HG03457 (cell line): ENCODE results near the gene VRK3.
A peak's percentile ranks its signal among the peaks of the same experiment; 100 is the strongest.

Experiments
- ATAC-seq: cut with Tn5 transposase; IDR thresholded peaks from one replicate; pipeline ENCODE4 v1.9.1; 2021; ENCODE audit warnings: moderate number of reproducible peaks; ENCODE audit not compliant: unreplicated experiment

VRK3 gene

GRCh38 chr19:49932731-49933131 lies 92.4 kb downstream of the VRK3 start:
- no peak for ATAC-seq

- ATAC-seq, result no peak
Measured at GRCh38 chr19:49932041-49932451, 93.1 kb downstream of the VRK3 start.

- ATAC-seq, result no peak
Measured at GRCh38 chr19:49931293-49932040, 93.7 kb downstream of the VRK3 start.

- ATAC-seq, result no peak
Measured at GRCh38 chr19:49930483-49931011, 94.6 kb downstream of the VRK3 start.

GRCh38 chr19:49929611-49930482 lies 95.3 kb downstream of the VRK3 start:
- peak; percentile 52 for ATAC-seq

GRCh38 chr19:49929121-49929610 lies 96.0 kb downstream of the VRK3 start, which contains the start of the genes ATF5 and NUP62:
ATF5 (plus strand) TSS chr19:49929205; CDS start chr19:49930851, 1,646 bp downstream.
NUP62 (minus strand) TSS chr19:49929504; CDS start chr19:49909807, 19,697 bp downstream.
- ATAC-seq, result peak; percentile 42

- ATAC-seq, result no peak
Measured at GRCh38 chr19:49927526-49928264, 97.5 kb downstream of the VRK3 start.

GRCh38 chr19:49926515-49926914 lies 98.7 kb downstream of the VRK3 start:
- ATAC-seq, result no peak
